ENCODE data around the gene LTB. TPM values are rescaled to one million over a fixed set of nuclear protein-coding genes. Genes with fewer than 3 reads are reported as not detected.
A peak's percentile ranks its signal among the peaks of the same experiment; 100 is the strongest.

Gene LTB
- total and polyA plus RNA-seq, 2 of the 13 experiments (the other 11 are each of a cell fraction or from before 2014, with no cell fraction given): 0.09 to 0.22 TPM

DNA sequence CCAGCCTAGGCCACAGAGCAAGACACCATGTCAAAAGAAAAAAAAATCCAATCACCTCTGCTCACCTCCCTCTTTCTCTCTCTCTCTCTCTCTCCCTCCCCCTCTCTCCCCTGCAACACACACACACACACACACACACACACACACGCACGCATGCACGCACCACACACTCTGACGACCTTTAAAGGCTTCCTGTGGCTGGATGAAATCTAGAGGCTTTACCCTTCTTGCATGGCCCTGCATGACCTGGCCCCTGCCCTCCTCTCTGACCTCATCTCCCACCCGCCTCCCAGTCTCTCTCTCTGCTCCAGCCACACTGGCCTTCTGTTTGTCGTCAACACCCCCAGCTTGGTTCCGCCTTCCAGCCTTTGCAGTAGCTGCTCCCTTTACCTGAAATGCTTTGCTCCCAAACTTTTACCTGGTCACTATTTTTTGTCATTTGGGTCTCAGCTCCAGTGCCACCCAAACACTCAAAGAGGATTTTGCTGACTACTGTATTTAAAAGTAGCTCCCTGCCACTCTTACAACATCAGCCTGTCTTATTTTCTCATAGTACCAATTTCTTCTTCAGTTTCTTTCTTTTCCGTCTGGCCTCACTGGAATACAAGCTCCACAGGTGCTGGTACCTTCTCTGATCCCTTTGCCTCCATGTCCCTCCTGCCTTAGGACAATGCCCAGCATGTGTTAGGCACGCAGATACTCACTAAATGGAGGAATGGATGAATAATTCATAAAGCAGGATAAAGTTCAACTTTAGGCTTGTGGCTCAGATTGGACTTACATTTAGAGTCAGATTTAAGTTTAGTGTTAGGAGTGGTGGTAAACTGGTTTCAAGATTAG lies 14.5 kb downstream of the LTB start (continued):
- peak; percentile 87 to 89 for TF ChIP-seq MAFK (conservative IDR thresholded peaks at IDR 0.05 in 1 of 2, IDR thresholded peaks at IDR 0.05 in 1 of 2; ENCODE audit: low read length in 2 of 2)
- TF ChIP-seq ZNF670 (CRISPR knock-in tag; IDR thresholded peaks at IDR 0.05; ENCODE audit: borderline replicate concordance): no peak
- TF ChIP-seq, protein P1, sequence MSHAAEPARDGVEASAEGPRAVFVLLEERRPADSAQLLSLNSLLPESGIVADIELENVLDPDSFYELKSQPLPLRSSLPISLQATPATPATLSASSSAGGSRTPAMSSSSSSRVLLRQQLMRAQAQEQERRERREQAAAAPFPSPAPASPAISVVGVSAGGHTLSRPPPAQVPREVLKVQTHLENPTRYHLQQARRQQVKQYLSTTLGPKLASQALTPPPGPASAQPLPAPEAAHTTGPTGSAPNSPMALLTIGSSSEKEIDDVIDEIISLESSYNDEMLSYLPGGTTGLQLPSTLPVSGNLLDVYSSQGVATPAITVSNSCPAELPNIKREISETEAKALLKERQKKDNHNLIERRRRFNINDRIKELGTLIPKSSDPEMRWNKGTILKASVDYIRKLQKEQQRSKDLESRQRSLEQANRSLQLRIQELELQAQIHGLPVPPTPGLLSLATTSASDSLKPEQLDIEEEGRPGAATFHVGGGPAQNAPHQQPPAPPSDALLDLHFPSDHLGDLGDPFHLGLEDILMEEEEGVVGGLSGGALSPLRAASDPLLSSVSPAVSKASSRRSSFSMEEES (CRISPR knock-in tag; IDR thresholded peaks at IDR 0.05): no peak
- no peak for TF ChIP-seq ZFP36L2 (CRISPR knock-in tag; IDR thresholded peaks at IDR 0.05)
- TF ChIP-seq, protein P2, sequence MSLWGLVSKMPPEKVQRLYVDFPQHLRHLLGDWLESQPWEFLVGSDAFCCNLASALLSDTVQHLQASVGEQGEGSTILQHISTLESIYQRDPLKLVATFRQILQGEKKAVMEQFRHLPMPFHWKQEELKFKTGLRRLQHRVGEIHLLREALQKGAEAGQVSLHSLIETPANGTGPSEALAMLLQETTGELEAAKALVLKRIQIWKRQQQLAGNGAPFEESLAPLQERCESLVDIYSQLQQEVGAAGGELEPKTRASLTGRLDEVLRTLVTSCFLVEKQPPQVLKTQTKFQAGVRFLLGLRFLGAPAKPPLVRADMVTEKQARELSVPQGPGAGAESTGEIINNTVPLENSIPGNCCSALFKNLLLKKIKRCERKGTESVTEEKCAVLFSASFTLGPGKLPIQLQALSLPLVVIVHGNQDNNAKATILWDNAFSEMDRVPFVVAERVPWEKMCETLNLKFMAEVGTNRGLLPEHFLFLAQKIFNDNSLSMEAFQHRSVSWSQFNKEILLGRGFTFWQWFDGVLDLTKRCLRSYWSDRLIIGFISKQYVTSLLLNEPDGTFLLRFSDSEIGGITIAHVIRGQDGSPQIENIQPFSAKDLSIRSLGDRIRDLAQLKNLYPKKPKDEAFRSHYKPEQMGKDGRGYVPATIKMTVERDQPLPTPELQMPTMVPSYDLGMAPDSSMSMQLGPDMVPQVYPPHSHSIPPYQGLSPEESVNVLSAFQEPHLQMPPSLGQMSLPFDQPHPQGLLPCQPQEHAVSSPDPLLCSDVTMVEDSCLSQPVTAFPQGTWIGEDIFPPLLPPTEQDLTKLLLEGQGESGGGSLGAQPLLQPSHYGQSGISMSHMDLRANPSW (CRISPR knock-in tag; IDR thresholded peaks at IDR 0.05; ENCODE audit: borderline replicate concordance): no peak
- TF ChIP-seq CENPX (CRISPR knock-in tag; IDR thresholded peaks at IDR 0.05): no peak
- TF ChIP-seq RAD51 (IDR thresholded peaks at IDR 0.05; ENCODE audit: borderline replicate concordance): no peak
- TF ChIP-seq, protein P3, sequence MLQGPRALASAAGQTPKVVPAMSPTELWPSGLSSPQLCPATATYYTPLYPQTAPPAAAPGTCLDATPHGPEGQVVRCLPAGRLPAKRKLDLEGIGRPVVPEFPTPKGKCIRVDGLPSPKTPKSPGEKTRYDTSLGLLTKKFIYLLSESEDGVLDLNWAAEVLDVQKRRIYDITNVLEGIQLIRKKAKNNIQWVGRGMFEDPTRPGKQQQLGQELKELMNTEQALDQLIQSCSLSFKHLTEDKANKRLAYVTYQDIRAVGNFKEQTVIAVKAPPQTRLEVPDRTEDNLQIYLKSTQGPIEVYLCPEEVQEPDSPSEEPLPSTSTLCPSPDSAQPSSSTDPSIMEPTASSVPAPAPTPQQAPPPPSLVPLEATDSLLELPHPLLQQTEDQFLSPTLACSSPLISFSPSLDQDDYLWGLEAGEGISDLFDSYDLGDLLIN (CRISPR knock-in tag; IDR thresholded peaks at IDR 0.05; ENCODE audit: borderline replicate concordance): no peak
